Activated naive CD4-positive, alpha-beta T cell (primary cell): ENCODE data around the gene RAB40C.

Experiments
- DNase-seq, 4 experiments: peaks; one replicate each; lab custom pipeline; 2025; lab: John Stamatoyannopoulos, UW

RAB40C gene

GRCh38 chr16:589658-590187, at the start of gene RAB40C:
Gene RAB40C, plus strand, starts transcription at chr16:590066. Its CDS starts 226 bp downstream, at chr16:590292.
- DNase-seq, result peak; percentile 98 to 99 (median 99)

GRCh38 chr16:540645-541340, 49.1 kb upstream of the RAB40C start:
- no peak for DNase-seq

GRCh38 chr16:543301-544164, 46.3 kb upstream of the RAB40C start:
- no peak for DNase-seq

- no peak for DNase-seq
These were observed 45.3 kb upstream of the RAB40C start for GRCh38 chr16:544517-544916.

GRCh38 chr16:546909-547770, 42.7 kb upstream of the RAB40C start:
- peak in 1 of 4 experiments; percentile 38 for DNase-seq

- DNase-seq, result no peak
These were observed 41.3 kb upstream of the RAB40C start for GRCh38 chr16:548586-548985.

- no peak for DNase-seq
These were observed 40.2 kb upstream of the RAB40C start for GRCh38 chr16:549544-550263.

- no peak for DNase-seq
These were observed 38.7 kb upstream of the RAB40C start for GRCh38 chr16:551210-551609.

- DNase-seq, result no peak
These were observed 37.7 kb upstream of the RAB40C start for GRCh38 chr16:552171-552570.

- no peak for DNase-seq
These were observed 36.1 kb upstream of the RAB40C start for GRCh38 chr16:553601-554296.

- DNase-seq, result no peak
These were observed 35.6 kb upstream of the RAB40C start for GRCh38 chr16:554297-554621.

- no peak for DNase-seq
These were observed 35.1 kb upstream of the RAB40C start for GRCh38 chr16:554640-555365.

- no peak for DNase-seq
These were observed 34.1 kb upstream of the RAB40C start for GRCh38 chr16:555528-556473.

- no peak for DNase-seq
These were observed 33.2 kb upstream of the RAB40C start for GRCh38 chr16:556474-557173.

- no peak for DNase-seq
These were observed 32.2 kb upstream of the RAB40C start for GRCh38 chr16:557463-558297.

- no peak for DNase-seq
These were observed 31.4 kb upstream of the RAB40C start for GRCh38 chr16:558298-559020.

GRCh38 chr16:559021-559380, 30.9 kb upstream of the RAB40C start:
- no peak for DNase-seq
